ENCODE measurements around the gene FMN1.

- TF ChIP-seq CTCF (IDR thresholded peaks at IDR 0.05; ENCODE audit: poor library complexity, severe bottlenecking) = no peak
- no peak for TF ChIP-seq TAF1 (IDR thresholded peaks at IDR 0.05; ENCODE audit: low read depth)
- no peak for TF ChIP-seq MXI1 (conservative IDR thresholded peaks at IDR 0.05; ENCODE audit: poor library complexity, severe bottlenecking)
- no peak for TF ChIP-seq POLR2AphosphoS5 (IDR thresholded peaks at IDR 0.05)
- TF ChIP-seq REST (IDR thresholded peaks at IDR 0.05; ENCODE audit: borderline replicate concordance) = no peak
- TF ChIP-seq EZH2 (IDR thresholded peaks at IDR 0.05; ENCODE audit: borderline replicate concordance, insufficient read depth, low read length, poor library complexity, severe bottlenecking) = no peak
- no peak for TF ChIP-seq EP300 (conservative IDR thresholded peaks at IDR 0.05; ENCODE audit: poor library complexity, severe bottlenecking)
- TF ChIP-seq RAD21 (conservative IDR thresholded peaks at IDR 0.05) = no peak
Observed at GRCh38 chr15:32870240-32871033, 324.1 kb downstream of the FMN1 start.
